Measurements from ENCODE around the gene TEN1.

Gene TEN1

GRCh38 chr17:75975757-75976174 is 3.3 kb upstream of the TEN1 start:
- DNase-seq: no peak

GRCh38 chr17:75976175-75976848 is 2.7 kb upstream of the TEN1 start:
- no peak for DNase-seq

- peak; percentile 94 for DNase-seq
These were observed 706 bp downstream of the TEN1 start for GRCh38 chr17:75979705-75980187.

DNA sequence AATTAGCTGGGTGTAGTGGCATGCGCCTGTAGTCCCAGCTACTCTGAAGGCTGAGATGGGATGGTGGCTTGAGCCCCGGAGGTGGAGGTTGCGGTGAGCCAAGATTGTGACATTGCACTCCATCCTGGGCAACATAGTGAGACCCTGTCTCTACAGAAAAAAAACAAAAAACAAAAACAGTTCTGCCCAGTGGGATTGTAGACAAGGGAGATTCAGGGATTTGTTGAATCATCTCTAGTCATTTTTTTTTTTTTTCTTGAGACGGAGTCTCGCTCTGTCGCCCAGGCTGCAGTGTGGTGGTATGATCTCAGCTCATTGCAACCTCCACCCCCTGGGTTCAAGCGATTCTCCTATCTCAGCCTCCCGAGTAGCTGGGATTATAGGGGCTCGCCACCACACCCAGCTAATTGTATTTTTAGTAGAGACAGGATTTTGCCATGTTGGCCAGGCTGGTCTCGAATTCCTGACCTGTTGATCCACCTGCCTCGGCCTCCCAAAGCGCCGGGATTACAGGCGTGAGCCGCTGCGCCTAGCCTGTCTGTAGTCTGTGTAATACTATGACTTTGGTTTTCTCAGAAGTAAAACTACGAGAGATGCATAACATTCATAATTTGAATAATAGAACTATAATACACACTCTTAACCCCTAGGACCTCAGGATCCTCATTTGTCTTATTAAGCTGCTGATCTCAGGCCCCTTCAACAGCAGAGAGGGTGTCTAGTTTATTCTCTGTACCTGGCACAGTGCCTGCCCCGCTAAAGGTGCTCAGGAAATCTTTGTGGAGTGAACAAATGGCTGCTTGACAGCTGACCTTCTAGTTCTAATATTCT is 1.4 kb downstream of the TEN1 start:
- DNase-seq: no peak

DNA sequence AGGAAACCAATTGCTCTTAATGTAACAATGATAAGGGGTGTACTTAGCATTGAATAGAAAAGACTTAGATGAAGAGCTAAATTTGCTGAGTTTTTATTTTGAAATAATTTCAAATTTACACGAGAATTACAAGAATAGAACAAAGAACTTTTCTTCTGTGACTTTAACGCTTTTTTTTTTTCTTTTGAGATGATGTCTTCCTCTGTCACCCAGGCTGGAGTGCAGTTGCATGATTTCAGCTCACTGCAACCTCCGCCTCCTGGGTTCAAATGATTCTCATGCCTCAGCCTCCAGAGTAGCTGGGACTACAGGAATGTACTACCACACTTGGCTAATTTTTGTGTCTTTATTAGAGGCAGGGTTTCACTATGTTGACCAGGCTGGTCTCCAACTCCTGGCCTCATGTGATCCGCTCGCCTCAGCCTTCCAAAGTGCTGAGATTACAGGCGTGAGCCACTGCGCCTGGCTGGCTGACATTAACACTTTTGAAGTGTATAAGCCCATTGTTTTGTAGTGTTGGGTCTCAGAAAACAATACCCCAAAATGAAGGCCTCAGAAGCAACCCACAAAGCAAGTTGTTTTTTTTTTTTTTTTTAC is 2.1 kb downstream of the TEN1 start:
- no peak for DNase-seq

- DNase-seq: peak; percentile 1
These were observed 4.6 kb downstream of the TEN1 start for GRCh38 chr17:75983501-75984181.

GRCh38 chr17:75985986-75986385 is 6.9 kb downstream of the TEN1 start:
- no peak for DNase-seq

DNA sequence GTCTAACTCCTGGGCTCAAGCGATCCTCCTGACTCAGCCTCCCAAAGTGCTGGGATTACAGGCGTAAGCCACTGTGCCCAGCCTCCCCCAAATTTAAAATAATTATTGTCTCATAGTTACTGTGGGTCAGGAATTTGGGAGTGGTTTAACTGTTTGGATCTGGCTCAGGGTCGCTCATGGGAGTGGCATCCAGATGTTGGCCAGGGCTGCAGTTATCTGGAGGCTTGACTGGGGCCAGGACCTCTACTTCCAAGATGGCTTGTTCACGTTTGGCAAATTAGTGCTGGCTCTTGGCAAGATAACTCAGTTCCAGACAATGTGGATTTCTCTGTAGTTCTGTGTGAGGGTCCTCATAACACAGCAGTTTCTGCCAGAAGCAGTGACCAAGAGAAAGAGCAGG is 8.0 kb downstream of the TEN1 start:
- no peak for DNase-seq

- no peak for DNase-seq
These were observed 12.4 kb downstream of the TEN1 start for GRCh38 chr17:75991396-75991795.

DNA sequence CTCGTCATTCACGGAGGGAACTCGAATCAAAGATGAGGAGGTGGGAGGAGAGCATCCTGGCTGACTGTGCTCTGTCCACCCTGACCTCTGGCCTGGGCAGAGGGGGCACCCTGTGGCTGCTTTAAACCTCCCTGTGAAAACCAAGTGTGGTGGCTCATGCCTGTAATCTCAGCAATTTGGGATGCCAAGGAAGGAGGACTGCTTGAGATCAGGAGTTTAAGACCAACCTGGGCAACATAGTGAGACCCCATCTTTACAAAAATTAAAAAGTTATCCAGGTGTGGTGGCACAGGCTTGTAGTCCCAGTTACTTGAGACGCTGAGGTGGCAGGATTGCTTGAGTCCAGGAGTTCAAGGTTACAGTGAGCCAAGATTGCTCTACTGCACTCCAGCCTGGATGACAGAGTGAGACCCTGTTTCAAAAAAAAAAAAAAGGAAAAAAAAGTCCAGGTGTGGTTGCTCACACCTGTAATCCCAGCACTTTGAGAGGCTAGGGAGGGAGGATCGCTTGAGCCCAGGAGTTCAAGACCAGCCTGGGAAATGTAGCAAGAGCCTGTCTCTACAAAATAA is 15.8 kb downstream of the TEN1 start:
- DNase-seq: no peak

DNA sequence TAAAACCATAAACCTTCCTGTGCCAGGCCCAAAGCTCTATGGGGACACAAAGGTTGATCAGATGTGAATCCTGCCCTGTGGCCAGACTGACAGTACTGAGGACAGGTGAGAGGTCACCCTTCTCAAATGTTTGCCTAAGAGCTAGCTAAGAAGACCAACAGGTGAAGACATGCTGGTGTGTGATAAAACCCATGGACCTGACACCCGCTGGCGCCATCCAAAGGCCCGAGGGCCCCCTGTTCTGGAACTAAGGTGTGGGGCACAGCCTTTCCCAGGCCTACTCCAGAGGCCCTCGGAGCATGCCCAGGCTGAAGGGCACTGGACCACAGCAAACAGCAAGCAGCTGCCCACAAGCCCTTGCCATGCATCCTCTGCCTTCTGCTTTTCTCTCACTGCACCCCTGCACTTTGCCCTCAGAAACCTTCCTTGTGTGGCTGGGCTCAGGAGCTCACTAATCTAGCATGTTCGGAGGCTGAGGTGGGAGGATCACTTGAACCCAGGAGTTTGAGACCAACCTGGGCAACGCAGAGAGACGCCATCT is 16.4 kb downstream of the TEN1 start:
- DNase-seq: no peak

GRCh38 chr17:75996665-75997590 is 17.9 kb downstream of the TEN1 start:
- peak; percentile 50 for DNase-seq

DNA sequence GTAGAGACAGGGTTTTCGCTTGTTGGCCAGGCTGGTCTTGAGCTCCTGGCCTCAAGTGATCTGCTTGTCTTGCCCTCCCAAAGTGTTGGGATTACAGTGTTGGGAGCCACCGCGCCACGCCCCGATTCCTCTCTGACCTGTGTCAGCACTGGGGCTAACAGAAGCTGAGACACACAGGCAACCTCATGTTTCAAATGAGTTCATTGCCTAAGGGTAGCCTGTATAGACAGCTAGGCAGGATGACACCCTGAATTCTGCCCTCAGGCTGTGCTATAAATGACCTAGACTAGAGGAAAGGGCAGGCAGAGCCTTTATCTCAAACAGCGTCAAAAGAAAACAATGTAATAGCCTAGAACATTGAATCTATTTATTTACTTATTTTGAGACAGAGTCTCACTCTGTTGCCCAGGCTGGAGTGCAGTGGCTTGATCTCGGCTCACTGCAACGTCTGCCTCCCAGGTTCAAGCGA is 19.3 kb downstream of the TEN1 start:
- DNase-seq: no peak

GRCh38 chr17:76000016-76000754 is 21.1 kb downstream of the TEN1 start:
- no peak for DNase-seq

DNA sequence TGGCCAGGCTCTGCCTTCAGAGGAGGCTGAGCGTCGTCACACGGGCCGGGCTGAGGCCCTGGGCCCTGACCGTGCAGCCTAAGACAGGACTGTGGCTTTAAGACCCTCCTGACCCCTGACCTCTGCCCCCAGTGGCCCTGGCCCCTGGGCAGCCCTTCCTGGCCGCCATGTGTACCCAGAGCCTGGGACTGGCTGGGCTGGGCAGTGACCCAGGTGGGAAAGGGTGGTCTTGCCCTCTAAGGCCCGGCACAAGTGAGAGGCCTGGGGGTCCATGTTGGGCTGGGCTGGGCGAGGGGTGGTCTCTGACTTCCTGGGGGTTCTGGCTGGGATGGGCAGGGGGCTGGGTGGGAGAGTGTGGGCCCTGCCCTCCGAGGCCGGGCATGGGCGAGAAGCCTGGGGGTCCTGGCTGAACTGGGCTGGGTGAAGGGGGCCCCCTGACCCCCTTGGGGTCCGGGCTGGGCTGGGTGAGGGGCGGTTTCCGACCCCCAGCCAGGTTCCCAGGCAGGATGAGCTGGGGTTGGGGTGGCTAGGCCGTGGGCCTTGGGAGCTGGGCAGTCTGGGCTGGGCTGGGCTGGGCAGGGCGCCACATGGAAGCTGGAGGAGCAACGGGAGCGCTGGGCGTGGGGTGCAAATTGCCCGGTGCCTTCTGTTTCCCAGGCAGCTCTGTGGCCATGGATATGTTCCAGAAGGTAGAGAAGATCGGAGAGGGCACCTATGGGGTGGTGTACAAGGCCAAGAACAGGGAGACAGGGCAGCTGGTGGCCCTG is 21.9 kb downstream of the TEN1 start, which contains the start of gene CDK3:
Gene CDK3, plus strand, starts transcription at position 101 of the 767 bp plus-strand sequence. Its CDS starts 571 bp downstream, at position 672.
- no peak for DNase-seq

GRCh38 chr17:76002100-76002499 is 23.1 kb downstream of the TEN1 start:
- no peak for DNase-seq

DNA sequence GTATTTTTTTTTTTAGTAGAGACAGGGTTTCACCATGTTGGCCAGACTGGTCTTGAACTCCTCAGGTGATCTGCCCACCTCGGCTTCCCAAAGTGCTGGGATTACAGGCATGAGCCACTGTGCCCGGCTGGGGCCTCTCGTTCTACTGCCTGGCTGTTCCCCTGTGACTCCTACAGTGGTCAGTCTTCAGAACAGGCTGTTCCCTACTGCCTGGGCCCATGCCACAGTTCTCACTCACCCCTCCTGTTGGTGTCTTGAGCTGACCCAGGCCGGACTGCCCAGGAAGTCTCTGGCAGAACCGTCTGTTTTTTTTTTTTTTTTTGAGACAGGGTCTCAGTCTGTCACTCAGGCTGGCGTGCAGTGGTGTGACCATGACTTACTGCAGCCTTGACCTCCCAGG is 24.9 kb downstream of the TEN1 start:
- DNase-seq: no peak

GRCh38 chr17:76004750-76005262 is 25.8 kb downstream of the TEN1 start:
- DNase-seq: no peak
